Measurements from ENCODE around the gene INPP5A.
A peak's percentile ranks its signal among the peaks of the same experiment; 100 is the strongest.

The INPP5A gene

DNA sequence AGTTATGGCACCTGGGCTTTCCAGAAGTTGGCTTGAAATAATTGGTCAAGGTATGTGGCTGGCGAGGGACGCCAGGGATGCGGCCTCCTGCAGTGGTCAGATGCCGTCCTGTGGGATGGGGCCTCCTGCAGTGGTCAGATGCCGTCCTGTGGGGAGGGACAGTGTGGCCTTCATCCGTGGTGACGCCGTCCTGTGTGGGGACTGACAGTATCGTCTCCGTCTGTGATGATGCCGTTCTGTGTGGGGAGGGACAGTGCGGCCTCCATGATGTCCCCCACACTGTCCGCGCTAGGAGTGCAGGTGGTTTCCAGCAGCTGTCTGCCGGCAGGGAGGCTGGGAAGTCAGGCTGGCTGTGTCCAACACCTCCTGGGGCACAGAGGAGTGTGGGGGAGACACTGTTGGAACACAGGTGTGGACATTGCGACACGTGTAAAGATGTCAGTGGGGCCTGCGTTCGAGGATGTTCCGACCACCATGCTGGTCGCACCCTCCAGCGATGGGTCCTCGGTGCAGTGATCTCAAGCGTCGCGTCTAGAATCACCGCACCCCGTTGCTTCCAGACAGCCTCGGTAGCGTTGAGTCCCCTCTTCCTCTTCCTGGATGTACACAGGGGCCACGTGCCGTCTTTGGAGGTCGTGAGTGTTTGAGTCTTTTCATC, 52.6 kb downstream of the INPP5A start:
- DNase-seq (ENCODE audit: low read depth): no peak
- H3K4me3 ChIP-seq (ENCODE audit: low read length): no peak overlapping the region
- TF ChIP-seq CTCF (conservative IDR thresholded peaks at IDR 0.05; ENCODE audit: low read depth, low read length): no peak

GRCh38 chr10:132590752-132591121, 53.1 kb downstream of the INPP5A start:
- no peak for TF ChIP-seq CTCF (conservative IDR thresholded peaks at IDR 0.05; ENCODE audit: low read depth, low read length)

DNA sequence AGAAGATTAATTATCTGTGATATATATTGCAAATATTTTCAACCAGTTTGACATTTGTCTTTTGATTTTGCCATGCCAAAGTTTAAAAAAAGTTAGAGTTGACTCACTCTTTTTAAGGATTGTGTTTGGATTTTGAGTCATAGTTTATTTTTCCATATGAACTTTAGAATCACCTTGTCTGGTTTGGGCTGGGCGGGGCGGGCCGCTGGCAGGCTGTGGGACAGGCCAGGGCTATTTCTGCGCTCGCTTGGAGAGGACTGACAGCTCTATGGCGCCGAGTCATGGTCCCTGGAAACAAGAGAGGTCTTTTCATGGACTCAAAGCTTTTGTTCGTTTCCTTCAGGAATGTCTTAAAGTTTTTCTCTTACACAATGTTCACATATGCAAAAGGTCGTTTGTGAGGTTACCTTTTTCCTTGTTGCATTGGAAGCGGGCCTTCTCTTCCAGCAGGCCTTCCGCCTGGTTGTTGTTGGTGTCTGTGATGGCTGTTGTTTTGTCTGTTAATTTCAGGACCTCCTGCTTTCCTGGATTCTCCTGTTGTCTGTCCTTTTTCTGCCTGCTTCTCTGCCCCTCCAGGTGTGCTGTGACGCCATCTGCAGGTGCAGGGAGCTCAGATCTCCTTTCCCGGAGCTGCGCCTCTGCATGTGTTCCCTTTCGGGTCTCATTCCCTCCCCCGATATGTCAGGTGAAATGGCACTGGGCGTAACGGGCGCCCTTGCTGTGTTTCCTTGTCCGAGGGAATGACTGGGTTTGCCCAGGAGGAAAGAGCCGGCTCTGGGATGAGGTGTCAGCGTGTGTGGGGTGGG, 53.8 kb downstream of the INPP5A start:
- TF ChIP-seq CTCF (conservative IDR thresholded peaks at IDR 0.05; ENCODE audit: low read depth, low read length): peak; percentile 11
- DNase-seq (ENCODE audit: low read depth): no peak
- no peak overlapping the region for H3K4me3 ChIP-seq (ENCODE audit: low read length)

More at GRCh38 chr10:132590752-132591121, 53.1 kb downstream of the INPP5A start:
- no peak for DNase-seq (ENCODE audit: low read depth)
- no peak overlapping the region for H3K4me3 ChIP-seq (ENCODE audit: low read length)

DNA sequence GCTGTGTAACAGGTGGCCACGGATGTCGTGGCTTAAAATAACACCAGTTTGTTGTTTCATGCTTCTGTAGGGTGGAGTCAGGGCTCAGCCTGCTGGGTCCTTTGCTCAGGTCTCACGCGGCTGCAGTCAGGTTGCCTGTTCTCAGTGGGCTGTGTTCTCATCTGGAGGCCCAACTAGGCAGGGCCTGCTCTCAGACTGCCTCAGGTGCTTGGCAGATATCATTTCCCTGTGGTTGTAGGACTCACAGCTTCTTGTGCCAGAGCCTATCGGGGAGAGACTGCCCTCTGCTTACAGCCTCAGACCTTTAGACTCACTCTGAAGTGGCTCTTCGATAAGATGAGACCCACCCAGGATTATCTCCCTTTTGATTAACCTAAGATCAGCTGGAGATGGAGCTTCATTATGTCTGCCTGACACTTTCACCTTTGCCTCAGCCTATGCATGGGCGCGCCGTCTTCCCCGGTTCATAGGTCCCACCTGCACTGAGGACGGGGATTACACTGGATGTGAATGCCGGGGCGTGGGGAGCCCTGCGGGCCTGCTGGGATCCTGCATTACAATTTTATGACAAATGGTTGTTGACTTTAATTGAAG, 55.3 kb downstream of the INPP5A start:
- no peak for TF ChIP-seq CTCF (conservative IDR thresholded peaks at IDR 0.05; ENCODE audit: low read depth, low read length)
- H3K4me3 ChIP-seq (ENCODE audit: low read length): no peak overlapping the region

DNA sequence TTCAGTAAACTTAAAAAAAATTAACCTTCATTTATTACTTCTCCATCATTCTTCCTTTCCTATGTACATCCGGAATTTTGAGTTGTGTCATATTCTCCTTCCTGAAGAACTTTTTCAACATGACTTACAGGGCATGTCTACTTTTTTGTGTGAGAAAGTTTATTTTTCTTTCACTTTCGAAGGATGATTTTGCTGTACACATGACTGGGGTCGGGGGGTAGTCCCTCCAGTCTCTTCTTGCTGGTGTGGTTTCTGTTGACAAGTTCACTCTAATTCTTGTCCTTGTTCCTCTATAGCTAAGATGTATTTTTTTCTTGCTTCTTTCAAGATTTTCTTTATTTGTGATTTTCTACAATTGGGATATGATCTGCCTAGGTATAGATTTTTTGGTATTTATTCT, 55.8 kb downstream of the INPP5A start:
- no peak for DNase-seq (ENCODE audit: low read depth)
- no peak for TF ChIP-seq CTCF (conservative IDR thresholded peaks at IDR 0.05; ENCODE audit: low read depth, low read length)
- no peak overlapping the region for H3K4me3 ChIP-seq (ENCODE audit: low read length)

More for the DNA sequence above, 55.3 kb downstream of the INPP5A start:
- DNase-seq (ENCODE audit: low read depth): no peak

DNA sequence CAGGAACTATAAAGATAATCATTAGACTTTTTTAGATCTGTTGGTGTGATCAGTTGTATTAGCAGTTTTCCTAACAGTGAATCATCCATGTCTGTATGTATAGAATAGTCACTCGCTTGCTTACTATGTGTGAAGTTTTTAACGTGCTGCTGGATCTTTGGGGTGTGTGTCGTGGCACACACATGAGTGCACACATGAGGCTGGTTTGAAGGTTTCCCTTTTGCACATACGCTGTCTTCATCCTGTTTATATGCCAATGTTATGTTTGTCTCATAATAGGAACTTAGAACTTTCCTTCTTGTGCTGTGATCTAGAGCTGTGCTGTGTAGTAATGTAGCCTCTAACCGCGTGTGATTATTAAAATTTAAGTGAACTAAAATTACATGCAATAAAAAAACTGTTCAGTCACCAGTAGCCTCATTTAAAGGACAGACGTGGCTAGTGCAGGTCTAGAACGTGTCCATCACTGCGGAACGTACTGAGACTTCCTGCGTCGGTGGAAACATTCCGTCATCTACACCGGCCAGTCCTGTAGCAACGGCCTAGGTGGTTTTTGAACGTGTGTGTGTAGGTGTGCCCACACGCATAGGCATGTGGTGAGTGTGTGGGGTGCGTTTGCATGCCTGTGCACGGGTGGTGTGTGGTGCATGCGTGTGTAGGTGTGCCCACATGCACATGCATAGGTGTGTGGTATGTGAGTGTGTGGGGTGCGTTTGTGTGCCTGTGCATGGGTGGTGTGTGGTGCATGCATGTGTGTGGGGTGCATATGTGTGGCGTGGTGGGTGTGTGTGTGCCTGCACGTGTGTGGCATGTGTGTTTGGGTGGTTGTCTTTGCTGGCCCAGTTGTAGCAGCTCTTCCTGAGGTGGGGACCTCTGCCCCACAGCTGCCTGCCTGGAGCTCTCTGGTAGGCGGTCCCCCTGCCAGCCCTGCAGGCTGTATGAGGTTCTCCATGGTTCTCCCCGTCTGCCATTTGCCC, 56.6 kb downstream of the INPP5A start:
- no peak for DNase-seq (ENCODE audit: low read depth)
- no peak overlapping the region for H3K4me3 ChIP-seq (ENCODE audit: low read length)
- no peak for TF ChIP-seq CTCF (conservative IDR thresholded peaks at IDR 0.05; ENCODE audit: low read depth, low read length)
